Activated CD4-positive, alpha-beta T cell treated with anti-CD3 and anti-CD28 coated beads for 36 hours (primary cell): ENCODE measurements around the gene ZNFX1. TPM values are rescaled to one million over a fixed set of nuclear protein-coding genes. Genes with fewer than 3 reads are reported as not detected.

Experiments
- ATAC-seq: fragments of 200-7000 bp; cut with Tn5 transposase; one replicate; pipeline ENCODE4 v1.10.0; 2021; ENCODE audit warnings: mild to moderate bottlenecking, moderate library complexity
- CTCF ChIA-PET: fragments of 350-600 bp; sonication (Branson Sonifier 250); formaldehyde crosslinking; loops from one replicate; lab custom pipeline; 2021; ENCODE audit warnings: antibody characterized with exemption; lab: Charles Lee
- POLR2A ChIA-PET: fragments of 350-600 bp; sonication (Branson Sonifier 250); formaldehyde crosslinking; loops from one replicate; lab custom pipeline; 2021; ENCODE audit warnings: antibody characterized with exemption, inconsistent platforms; lab: Charles Lee
- DNase-seq: peaks from one replicate; pipeline ENCODE4 v3.0.0-alpha.2; 2020
- H3K27ac Mint-ChIP-seq: one replicate; pipeline ENCODE4 v1.8.0; 2021; ENCODE audit warnings: mixed read lengths
- H3K27me3 Mint-ChIP-seq: one replicate; pipeline ENCODE4 v1.8.0; 2021; ENCODE audit warnings: mixed read lengths
- H3K36me3 Mint-ChIP-seq: one replicate; pipeline ENCODE4 v1.8.0; 2021; ENCODE audit warnings: low read depth, mixed read lengths
- H3K4me1 Mint-ChIP-seq: one replicate; pipeline ENCODE4 v1.8.0; 2021; ENCODE audit warnings: mixed read lengths
- H3K4me3 Mint-ChIP-seq: one replicate; pipeline ENCODE4 v1.8.0; 2021; ENCODE audit warnings: mild to moderate bottlenecking, moderate library complexity, mixed read lengths
- H3K9me3 Mint-ChIP-seq: one replicate; pipeline ENCODE4 v1.8.0; 2021; ENCODE audit warnings: low read depth, mixed read lengths
- intact Hi-C, 2 experiments: fragments of 100-400 bp; cut with DNase I in 1 of 2; cut with micrococcal nuclease in 1 of 2; formaldehyde crosslinking; loops; one replicate each; pipeline versions ENCODE4 v1.14.2 to v1.15.1; 2022 to 2024; cut with DNase I, micrococcal nuclease
- total RNA-seq, 2 experiments: library from RNA; stranded (reverse); gene quantifications; one replicate each; pipeline ENCODE4 v1.2.3, GENCODE V29; 2021

ZNFX1 gene
- total RNA-seq, 2 experiments from 2014 or later: 36.4 to 43.8 TPM

DNA sequence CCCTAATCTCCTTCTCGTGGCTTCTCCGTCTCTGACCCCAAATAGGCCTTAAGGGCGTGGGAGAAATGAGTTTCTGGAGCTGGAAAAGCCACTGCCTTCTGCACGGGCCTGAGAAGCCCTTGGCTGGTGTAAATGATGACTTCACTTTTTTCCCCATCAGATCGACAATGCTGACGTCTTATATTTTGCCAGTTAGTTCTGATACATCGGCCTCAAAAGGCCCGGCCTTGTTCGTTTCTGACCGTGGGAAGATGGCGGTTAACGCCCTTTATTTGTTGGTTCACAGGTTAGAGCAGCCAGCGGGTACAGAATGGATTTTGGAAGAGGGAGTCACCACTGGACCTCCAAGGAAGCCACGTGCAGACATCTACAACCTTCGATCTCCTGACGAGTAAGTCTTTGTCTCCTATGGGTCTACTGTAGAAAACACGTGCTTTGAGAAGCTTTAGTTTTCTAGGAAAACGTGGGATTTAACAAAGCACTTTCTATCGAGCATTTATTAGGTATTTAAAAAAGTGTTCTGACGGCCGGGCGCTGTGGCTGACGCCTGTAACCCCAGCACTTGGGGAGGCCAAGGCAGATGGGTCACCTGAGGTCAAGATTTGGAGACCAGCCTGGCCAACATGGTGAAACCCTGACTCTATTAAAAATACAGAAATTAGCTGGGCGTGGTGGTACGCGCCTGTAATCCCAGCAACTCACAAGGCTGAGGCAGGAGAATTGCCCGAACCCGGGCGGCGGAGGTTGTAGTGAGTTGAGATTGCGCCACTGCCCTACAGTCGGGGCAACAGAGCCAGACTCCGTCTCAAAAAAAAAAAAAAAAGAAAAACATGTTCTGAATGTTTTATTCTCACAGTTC is 1.2 kb upstream of the ZNFX1 start:
- DNase-seq (peak; percentile 47), ATAC-seq (no peak)
- intact Hi-C loops: loop anchor here (1.0 to 10.0 kb wide), 14 partner anchors 60 to 1792 kb away; partner anchors contain the start of genes ARFGEF2 (in 1 of the 2), CSE1L (in 1 of the 2), DDX27 (in 1 of the 2) and PTPN1 (in 1 of the 2)
- CTCF ChIA-PET: no interaction called here
- Mint-ChIP-seq H3K4me1 (peaks cover 54% of the 10 kb centered on the region), H3K27me3 (no peaks in the 10 kb centered on the region), H3K4me3 (peak overlapping the region; percentile 92), H3K36me3 (peaks cover 74% of the 10 kb centered on the region), H3K27ac (peak overlapping the region; percentile 98), H3K9me3 (peaks cover 12% of the 10 kb centered on the region)
- POLR2A ChIA-PET: interaction anchor here (0.5 to 1.6 kb wide), 2 partner anchors 9 to 11 kb away, joined by 4 read pairs; no protein-coding TSS in a partner anchor

DNA sequence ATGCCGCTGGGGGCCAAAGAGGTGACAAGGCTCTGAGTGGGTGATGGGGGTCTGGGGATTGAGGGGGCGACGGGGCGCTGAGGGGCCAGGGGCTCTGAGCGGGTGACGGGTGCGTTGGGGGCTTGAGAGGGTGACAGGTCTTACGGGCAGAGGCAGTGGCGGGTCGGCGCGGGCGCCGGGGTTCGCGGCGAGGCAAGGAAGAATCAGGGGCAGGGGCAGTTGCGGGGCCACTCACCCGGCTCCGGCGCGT is 146 bp downstream of the ZNFX1 start:
- intact Hi-C loops: loop anchor here (1.0 to 10.0 kb wide), 18 partner anchors 58 to 1790 kb away; partner anchors contain the start of genes DDX27 (in 2 of the 2), ARFGEF2 (in 1 of the 2), CSE1L (in 1 of the 2) and PTPN1 (in 1 of the 2)
- peaks cover 69% of the 10 kb centered on the region for H3K36me3 Mint-ChIP-seq
- CTCF ChIA-PET: no interaction called here
- H3K27me3 Mint-ChIP-seq: no peaks in the 10 kb centered on the region
- H3K4me1 Mint-ChIP-seq: peaks cover 52% of the 10 kb centered on the region
- peaks cover 12% of the 10 kb centered on the region for H3K9me3 Mint-ChIP-seq
- POLR2A ChIA-PET: interaction anchor here (1.6 to 2.2 kb wide), 2 partner anchors 10 to 112 kb away, joined by 4 to 13 read pairs; no protein-coding TSS in a partner anchor
- ATAC-seq (no peak), DNase-seq (no peak)
- H3K27ac Mint-ChIP-seq: peak overlapping the region; percentile 98
- H3K4me3 Mint-ChIP-seq: peak overlapping the region; percentile 92

DNA sequence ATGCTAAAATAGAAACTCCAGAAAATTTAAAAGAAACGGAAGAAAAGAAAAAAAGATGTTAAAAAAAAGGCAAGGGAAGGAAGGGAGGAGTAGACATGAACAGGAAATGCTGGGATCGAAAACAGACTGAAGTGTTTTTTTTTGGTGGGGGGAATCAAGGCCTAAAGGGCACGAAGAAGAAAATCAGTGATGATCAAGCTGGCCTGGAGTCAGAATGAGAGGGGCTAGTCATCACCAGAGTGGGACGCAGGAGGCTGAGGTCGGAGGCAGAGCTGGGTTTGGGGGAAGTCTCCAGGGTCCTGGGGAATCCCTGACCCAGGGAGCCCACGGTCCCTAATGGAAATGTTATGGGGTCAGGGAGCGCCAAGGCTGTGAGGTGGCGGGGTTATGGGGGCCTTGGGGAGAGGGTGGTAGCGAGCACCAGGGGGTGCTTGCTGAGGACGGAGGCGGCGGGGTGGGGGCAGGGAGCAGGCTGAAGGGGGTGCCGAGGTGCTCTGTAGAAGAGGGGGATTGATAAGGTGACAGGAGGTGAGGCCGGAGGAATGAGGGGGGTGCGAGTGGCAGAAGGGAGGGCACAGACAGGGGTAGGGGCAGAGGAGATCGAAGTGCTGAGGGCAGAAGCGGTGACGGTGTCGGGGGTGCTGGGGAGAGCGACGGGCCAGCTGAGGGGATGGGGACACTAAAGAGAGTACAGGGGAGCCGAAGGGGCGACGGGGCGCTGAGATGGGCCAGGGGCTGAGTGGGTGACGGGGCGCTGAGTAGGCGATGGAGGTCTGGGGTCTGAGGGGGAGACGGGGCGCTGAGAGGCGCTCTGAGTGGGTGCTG is 684 bp downstream of the ZNFX1 start:
- ATAC-seq (peak; percentile 35), DNase-seq (peak; percentile 85)
- intact Hi-C loops: loop anchor here (2.0 to 10.0 kb wide), 12 partner anchors 58 to 1790 kb away; partner anchors contain the start of genes DDX27 (in 1 of the 2), PTPN1 (in 1 of the 2), SLC9A8 (in 1 of the 2) and UBE2V1 (in 1 of the 2)
- H3K27me3 Mint-ChIP-seq: no peaks in the 10 kb centered on the region
- H3K27ac Mint-ChIP-seq: peak overlapping the region; percentile 98
- ChIA-PET POLR2A (interaction anchor here (0.5 to 2.2 kb wide), 11 partner anchors 9 to 314 kb away, joined by 3 to 13 read pairs (median 4); partner anchors contain the start of gene CSE1L), CTCF (interaction anchor here (0.8 to 1.5 kb wide), 5 partner anchors 12 to 61 kb away, joined by 3 to 4 read pairs (median 4); no protein-coding TSS in a partner anchor)
- H3K4me3 Mint-ChIP-seq: peak overlapping the region; percentile 92
- peaks cover 52% of the 10 kb centered on the region for H3K4me1 Mint-ChIP-seq
- H3K36me3 Mint-ChIP-seq: peaks cover 68% of the 10 kb centered on the region
- H3K9me3 Mint-ChIP-seq: peaks cover 12% of the 10 kb centered on the region

DNA sequence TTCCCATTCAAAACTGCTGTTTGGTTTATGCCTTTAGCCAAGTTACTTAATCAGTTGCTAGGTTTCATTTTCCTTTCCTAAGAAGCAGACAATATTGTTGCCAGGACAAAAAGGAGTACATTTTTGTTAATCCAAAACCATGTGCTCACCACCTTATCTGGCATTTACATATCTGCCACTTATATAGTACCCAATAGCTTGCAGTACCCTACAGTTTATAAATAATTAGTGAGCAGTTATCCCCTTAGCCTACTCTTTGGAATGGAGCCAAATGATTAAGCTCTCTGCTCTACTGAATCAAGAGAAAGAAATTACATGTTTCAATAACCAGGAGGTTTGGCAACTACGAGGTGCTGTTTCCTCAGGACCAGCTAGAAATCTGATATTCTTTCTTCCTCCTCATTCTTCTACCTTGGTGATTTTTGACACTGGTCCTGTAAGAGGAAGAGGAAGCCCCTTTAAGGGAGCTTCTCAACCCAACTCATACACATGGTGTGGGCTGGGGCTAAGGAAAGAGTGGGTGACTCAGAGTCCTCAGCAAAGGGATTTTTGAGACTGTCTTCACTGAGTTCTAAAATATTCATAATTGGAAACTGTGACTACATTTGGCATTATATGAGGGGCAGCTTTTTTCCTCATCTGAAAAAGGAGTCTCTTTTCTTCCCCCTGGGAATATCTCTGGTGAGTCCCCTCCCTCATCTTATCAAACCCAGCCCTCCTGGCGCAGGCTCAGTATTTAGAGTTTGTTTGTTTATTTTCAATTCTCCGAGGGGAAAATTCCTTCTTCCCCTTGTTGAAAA is 1.5 kb downstream of the ZNFX1 start:
- Mint-ChIP-seq H3K9me3 (peaks cover 9% of the 10 kb centered on the region), H3K27me3 (no peaks in the 10 kb centered on the region), H3K27ac (peak overlapping the region; percentile 98), H3K36me3 (peaks cover 68% of the 10 kb centered on the region), H3K4me1 (peaks cover 52% of the 10 kb centered on the region), H3K4me3 (peak overlapping the region; percentile 92)
- intact Hi-C loops: loop anchor here (2.0 to 10.0 kb wide), 12 partner anchors 58 to 1789 kb away; partner anchors contain the start of genes DDX27 (in 1 of the 2), PTPN1 (in 1 of the 2), SLC9A8 (in 1 of the 2) and UBE2V1 (in 1 of the 2)
- DNase-seq (peak; percentile 73), ATAC-seq (peak; percentile 52)
- ChIA-PET CTCF (interaction anchor here (0.5 to 1.5 kb wide), 7 partner anchors 11 to 115 kb away, joined by 3 to 4 read pairs (median 4); no protein-coding TSS in a partner anchor), POLR2A (interaction anchor here (0.5 to 2.2 kb wide), 11 partner anchors 8 to 500 kb away, joined by 3 to 13 read pairs (median 6); partner anchors contain the start of gene CSE1L)

DNA sequence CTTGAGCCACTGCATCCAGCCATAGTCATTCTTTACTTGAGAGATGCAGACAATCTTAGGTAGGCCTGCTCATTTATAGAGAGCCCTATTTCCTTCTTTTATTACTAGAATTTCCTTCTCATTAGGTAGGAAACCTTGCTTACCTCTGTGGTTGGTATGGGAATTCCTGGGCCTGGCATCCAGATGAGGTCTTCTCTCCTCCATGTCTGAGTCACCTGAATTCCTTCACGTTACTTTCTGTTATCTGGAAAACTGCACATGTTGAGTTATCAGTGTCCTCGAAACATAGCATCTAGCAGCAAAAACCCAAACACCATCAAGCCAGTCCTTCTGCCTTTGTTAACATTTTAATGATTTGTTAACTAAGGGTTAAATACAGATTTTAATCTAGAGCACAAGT is 2.2 kb downstream of the ZNFX1 start:
- DNase-seq (no peak), ATAC-seq (no peak)
- peaks cover 68% of the 10 kb centered on the region for H3K36me3 Mint-ChIP-seq
- peak overlapping the region; percentile 92 for H3K4me3 Mint-ChIP-seq
- H3K27ac Mint-ChIP-seq: peak overlapping the region; percentile 98
- intact Hi-C loops: loop anchor here (2.0 to 10.0 kb wide), 12 partner anchors 57 to 1788 kb away; partner anchors contain the start of genes DDX27 (in 1 of the 2), PTPN1 (in 1 of the 2), SLC9A8 (in 1 of the 2) and UBE2V1 (in 1 of the 2)
- ChIA-PET POLR2A (interaction anchor here (0.5 to 2.2 kb wide), 5 partner anchors 8 to 110 kb away, joined by 3 to 13 read pairs (median 11); no protein-coding TSS in a partner anchor), CTCF (interaction anchor here (0.8 to 1.4 kb wide), 2 partner anchors 31 to 58 kb away, joined by 4 read pairs; no protein-coding TSS in a partner anchor)
- H3K4me1 Mint-ChIP-seq: peaks cover 52% of the 10 kb centered on the region
- H3K27me3 Mint-ChIP-seq: no peaks in the 10 kb centered on the region
- H3K9me3 Mint-ChIP-seq: peaks cover 5% of the 10 kb centered on the region

DNA sequence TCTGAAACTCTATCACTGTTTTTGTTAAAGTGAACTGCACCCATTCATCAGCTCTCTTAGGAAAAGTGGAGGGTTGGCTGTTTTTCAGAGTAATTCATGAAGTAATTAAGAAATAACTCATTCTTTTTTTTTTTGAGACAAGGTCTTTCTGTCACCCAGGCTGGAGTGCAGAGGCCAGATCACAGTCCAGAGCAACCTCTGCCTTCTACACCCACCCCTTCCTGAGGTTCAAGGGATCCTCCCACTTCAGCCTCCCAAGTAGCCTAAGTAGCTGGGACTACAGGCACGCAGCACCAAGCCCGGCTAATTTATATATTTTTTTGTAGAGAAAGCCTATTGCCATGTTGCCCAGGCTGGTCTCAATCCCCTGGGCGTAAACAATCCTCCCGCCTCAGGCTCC is 2.6 kb downstream of the ZNFX1 start:
- POLR2A ChIA-PET: no interaction called here
- Mint-ChIP-seq H3K4me1 (peaks cover 52% of the 10 kb centered on the region), H3K4me3 (peak overlapping the region; percentile 92), H3K27ac (peak overlapping the region; percentile 98), H3K9me3 (peaks cover 1% of the 10 kb centered on the region), H3K27me3 (no peaks in the 10 kb centered on the region), H3K36me3 (peaks cover 68% of the 10 kb centered on the region)
- DNase-seq (no peak), ATAC-seq (no peak)
- intact Hi-C loops: loop anchor here (5.0 to 10.0 kb wide), 8 partner anchors 113 to 1788 kb away; partner anchors contain the start of genes PTPN1 (in 1 of the 2) and UBE2V1 (in 1 of the 2)
- CTCF ChIA-PET: interaction anchor here (0.8 kb wide), 1 partner anchor 30 kb away, joined by 4 read pairs; no protein-coding TSS in a partner anchor

DNA sequence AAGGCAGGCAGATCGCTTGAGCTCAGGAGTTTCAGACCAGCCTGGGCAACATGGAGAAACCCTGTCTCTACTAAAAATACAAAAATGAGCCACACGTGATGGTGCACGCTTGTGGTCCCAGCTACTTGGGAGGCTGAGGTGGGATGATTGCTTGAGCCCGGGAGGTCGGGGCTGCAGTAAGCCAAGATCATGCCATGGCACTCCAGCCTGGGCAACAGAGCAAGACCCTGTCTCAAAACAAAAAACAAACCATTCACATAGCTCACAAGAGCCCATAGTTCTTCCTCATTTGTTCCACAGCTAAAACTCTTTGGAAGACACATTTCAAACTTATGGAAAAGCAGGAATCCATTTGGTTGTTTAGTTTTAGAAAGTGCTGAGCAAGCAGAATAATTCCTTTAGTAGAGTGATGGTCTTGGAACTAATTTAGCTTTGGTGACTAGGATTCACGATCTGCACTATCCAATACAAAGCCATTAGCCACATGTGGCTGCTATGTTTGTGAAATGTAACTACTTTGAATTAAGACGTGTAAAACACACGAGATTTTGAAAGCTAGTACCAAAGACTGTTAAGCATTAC is 4.1 kb downstream of the ZNFX1 start:
- intact Hi-C loops: loop anchor here in 1 of 2 experiments (10.0 kb wide), 1 partner anchor 1651 kb away; no protein-coding TSS in a partner anchor
- H3K36me3 Mint-ChIP-seq: peaks cover 68% of the 10 kb centered on the region

DNA sequence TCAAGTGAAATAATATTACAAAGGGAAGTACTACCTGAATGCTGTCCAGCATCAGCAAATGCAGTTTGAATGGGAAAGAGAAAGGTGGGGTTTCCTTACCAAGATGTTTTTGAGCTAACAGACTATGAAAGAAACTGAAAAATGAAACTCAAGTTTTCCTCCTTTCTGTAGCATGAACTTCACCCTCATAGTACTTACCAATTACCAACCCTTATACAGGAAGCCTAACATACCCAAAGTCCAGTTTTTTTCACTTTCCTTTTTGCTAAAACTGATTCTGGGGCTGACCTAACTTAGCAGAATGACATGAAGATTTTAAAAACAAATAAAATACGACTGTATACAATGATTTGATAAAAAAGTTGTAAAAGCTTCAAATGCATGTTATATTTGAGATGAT is 5.2 kb downstream of the ZNFX1 start:
- POLR2A ChIA-PET: interaction anchor here (0.6 kb wide), 2 partner anchors 10 to 35 kb away, joined by 3 read pairs; no protein-coding TSS in a partner anchor
- intact Hi-C loops: loop anchor here in 1 of 2 experiments (10.0 kb wide), 1 partner anchor 1652 kb away; no protein-coding TSS in a partner anchor

More for the DNA sequence above, 4.1 kb downstream of the ZNFX1 start:
- Mint-ChIP-seq H3K27me3 (no peaks in the 10 kb centered on the region), H3K4me1 (peaks cover 63% of the 10 kb centered on the region), H3K9me3 (peaks cover 3% of the 10 kb centered on the region), H3K4me3 (no peak overlapping the region), H3K27ac (no peak overlapping the region)
- ChIA-PET CTCF (interaction anchor here (1.0 kb wide), 1 partner anchor 26 kb away, joined by 3 read pairs; no protein-coding TSS in a partner anchor), POLR2A (interaction anchor here (1.0 kb wide), 1 partner anchor 9 kb away, joined by 3 read pairs; no protein-coding TSS in a partner anchor)
- no peak for DNase-seq
- ATAC-seq: no peak

DNA sequence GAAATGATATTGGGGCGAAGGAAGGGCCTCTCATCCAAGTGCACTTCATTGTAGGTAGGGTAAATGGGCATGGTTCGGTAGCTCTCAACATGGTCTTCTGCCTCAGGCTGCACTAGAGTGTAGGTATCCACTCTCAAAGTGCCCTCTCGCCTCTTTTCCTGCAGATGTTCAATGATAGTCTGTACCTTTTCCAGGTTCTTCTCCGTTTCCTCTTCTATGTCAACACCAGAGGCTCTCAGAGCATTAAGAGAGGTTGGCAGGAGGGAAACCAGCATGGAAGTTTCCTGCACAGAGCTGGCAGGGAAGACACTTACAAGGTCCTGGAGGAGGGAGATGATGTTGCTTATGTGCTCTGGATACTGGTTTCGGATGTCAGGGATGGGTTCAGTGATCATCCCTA is 7.1 kb downstream of the ZNFX1 start:
- Mint-ChIP-seq H3K4me3 (peak overlapping the region; percentile 71), H3K9me3 (peaks cover 6% of the 10 kb centered on the region), H3K27me3 (no peaks in the 10 kb centered on the region), H3K4me1 (peaks cover 79% of the 10 kb centered on the region), H3K36me3 (peaks cover 81% of the 10 kb centered on the region), H3K27ac (peak overlapping the region; percentile 27)
- DNase-seq (no peak), ATAC-seq (no peak)
- intact Hi-C loops: loop anchor here in 1 of 2 experiments (10.0 kb wide), 1 partner anchor 1654 kb away; no protein-coding TSS in a partner anchor
- ChIA-PET POLR2A (no interaction called here), CTCF (interaction anchor here (1.0 to 1.1 kb wide), 2 partner anchors 11 to 25 kb away, joined by 3 to 4 read pairs; no protein-coding TSS in a partner anchor)

More for the DNA sequence above, 5.2 kb downstream of the ZNFX1 start:
- ATAC-seq: no peak
- CTCF ChIA-PET: interaction anchor here (0.7 kb wide), 2 partner anchors 26 to 56 kb away, joined by 3 to 4 read pairs; no protein-coding TSS in a partner anchor
- Mint-ChIP-seq H3K9me3 (peaks cover 6% of the 10 kb centered on the region), H3K36me3 (peaks cover 71% of the 10 kb centered on the region), H3K4me1 (peaks cover 71% of the 10 kb centered on the region), H3K4me3 (peak overlapping the region; percentile 24), H3K27me3 (no peaks in the 10 kb centered on the region), H3K27ac (peak overlapping the region; percentile 80)
- no peak for DNase-seq
